Left forelimb (tissue), 1 donor: ENCODE results near the gene FRMPD1.
A peak's percentile ranks its signal among the peaks of the same experiment; 100 is the strongest.

Experiments used
- DNase-seq: peaks from one replicate; pipeline ENCODE4 v3.0.0-alpha.2; 2018; ENCODE audit warnings: low spot score

Gene FRMPD1

GRCh38 chr9:37626708-37627292 lies 24.0 kb upstream of the FRMPD1 start:
- no peak for DNase-seq

- no peak for DNase-seq
Measured at GRCh38 chr9:37632479-37632878, 18.3 kb upstream of the FRMPD1 start.

- DNase-seq: no peak
Measured at GRCh38 chr9:37635808-37636207, 14.9 kb upstream of the FRMPD1 start.

GRCh38 chr9:37636511-37637448 lies 14.0 kb upstream of the FRMPD1 start:
- DNase-seq: no peak

GRCh38 chr9:37639109-37639762 lies 11.5 kb upstream of the FRMPD1 start:
- no peak for DNase-seq

GRCh38 chr9:37639841-37640240 lies 10.9 kb upstream of the FRMPD1 start:
- DNase-seq: no peak

GRCh38 chr9:37640246-37640645 lies 10.5 kb upstream of the FRMPD1 start:
- no peak for DNase-seq

GRCh38 chr9:37641331-37641730 lies 9.4 kb upstream of the FRMPD1 start:
- no peak for DNase-seq

- DNase-seq: no peak
Measured at GRCh38 chr9:37643214-37643613, 7.5 kb upstream of the FRMPD1 start.

GRCh38 chr9:37645903-37646506 lies 4.7 kb upstream of the FRMPD1 start:
- DNase-seq: no peak

GRCh38 chr9:37650299-37650872 lies 368 bp upstream of the FRMPD1 start:
- DNase-seq: no peak

GRCh38 chr9:37652261-37652660 lies 1.5 kb downstream of the FRMPD1 start:
- DNase-seq: no peak

- no peak for DNase-seq
Measured at GRCh38 chr9:37653385-37653784, 2.6 kb downstream of the FRMPD1 start.

GRCh38 chr9:37656936-37657335 lies 6.2 kb downstream of the FRMPD1 start:
- DNase-seq: no peak

- DNase-seq: no peak
Measured at GRCh38 chr9:37660691-37661090, 9.9 kb downstream of the FRMPD1 start.

GRCh38 chr9:37663926-37664325 lies 13.2 kb downstream of the FRMPD1 start:
- no peak for DNase-seq

- DNase-seq: no peak
Measured at GRCh38 chr9:37667706-37668105, 17.0 kb downstream of the FRMPD1 start.

GRCh38 chr9:37668116-37668601 lies 17.4 kb downstream of the FRMPD1 start:
- DNase-seq: no peak

- no peak for DNase-seq
Measured at GRCh38 chr9:37669232-37669631, 18.5 kb downstream of the FRMPD1 start.

GRCh38 chr9:37675661-37676060 lies 24.9 kb downstream of the FRMPD1 start:
- no peak for DNase-seq

GRCh38 chr9:37676411-37676830 lies 25.7 kb downstream of the FRMPD1 start:
- peak; percentile 76 for DNase-seq

GRCh38 chr9:37677435-37677834 lies 26.7 kb downstream of the FRMPD1 start:
- no peak for DNase-seq
